GM12865 (cell line): ENCODE results near the gene SSC4D.
"Not testable (repeated sequence)": the region's sequence is repeated elsewhere in the genome, so short reads cannot be mapped to it uniquely, and the experiment has no call there.

Experiments
- DNase-seq: peaks from one replicate; pipeline ENCODE4 v3.0.0; 2010; ENCODE audit warnings: low read depth
- H3K4me3 ChIP-seq: 2 replicates; pipeline ENCODE4 v1.5.1; 2011; ENCODE audit warnings: mild to moderate bottlenecking, low read depth, low read length, control low read depth
- TF ChIP-seq, protein P1 (sequence below): IDR thresholded peaks from 2 replicates; pipeline ENCODE4 v1.5.1; 2011; ENCODE audit warnings: low read length, control low read depth, low read depth, inconsistent platforms; ENCODE audit not compliant: insufficient read depth; ENCODE audit errors: missing control alignments

Gene SSC4D

DNA sequence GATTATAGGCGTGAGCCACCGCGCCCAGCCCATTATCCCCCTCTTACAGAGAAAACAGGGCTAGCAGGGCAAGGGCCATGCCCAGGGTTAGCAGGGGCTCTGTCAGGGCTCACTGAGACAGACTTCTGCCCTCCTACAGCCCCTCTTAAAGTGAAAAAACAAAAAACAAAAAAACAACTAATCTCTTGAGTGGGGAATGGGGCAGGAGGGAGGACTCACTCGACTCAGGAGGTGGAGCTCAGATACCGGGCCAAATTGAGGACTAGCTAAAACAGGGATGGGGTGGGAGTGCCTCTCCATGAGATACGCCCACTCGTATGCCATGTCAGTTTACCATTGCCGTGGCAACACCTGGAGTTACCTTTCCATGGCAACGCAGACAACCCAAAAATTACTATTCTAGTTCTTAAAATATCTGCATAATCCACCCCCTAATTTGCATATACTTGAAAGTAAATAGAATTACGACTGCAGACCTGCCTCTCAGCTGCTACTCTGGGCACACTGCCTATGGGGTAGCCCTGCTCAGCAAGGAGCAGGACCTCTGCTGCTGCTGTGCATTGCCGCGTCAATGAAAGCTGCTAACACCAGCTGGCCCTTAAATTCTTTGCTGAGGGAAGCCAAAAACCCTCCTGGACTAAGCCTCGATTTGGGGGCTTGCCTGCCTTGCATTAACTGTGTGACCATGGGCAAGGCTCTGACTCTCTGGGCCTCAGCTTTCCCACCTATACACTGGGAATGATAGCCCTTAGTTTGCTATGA, 13.4 kb downstream of the SSC4D start:
- H3K4me3 ChIP-seq, result no peak overlapping the region
- DNase-seq, result no peak
- TF ChIP-seq, protein P1, sequence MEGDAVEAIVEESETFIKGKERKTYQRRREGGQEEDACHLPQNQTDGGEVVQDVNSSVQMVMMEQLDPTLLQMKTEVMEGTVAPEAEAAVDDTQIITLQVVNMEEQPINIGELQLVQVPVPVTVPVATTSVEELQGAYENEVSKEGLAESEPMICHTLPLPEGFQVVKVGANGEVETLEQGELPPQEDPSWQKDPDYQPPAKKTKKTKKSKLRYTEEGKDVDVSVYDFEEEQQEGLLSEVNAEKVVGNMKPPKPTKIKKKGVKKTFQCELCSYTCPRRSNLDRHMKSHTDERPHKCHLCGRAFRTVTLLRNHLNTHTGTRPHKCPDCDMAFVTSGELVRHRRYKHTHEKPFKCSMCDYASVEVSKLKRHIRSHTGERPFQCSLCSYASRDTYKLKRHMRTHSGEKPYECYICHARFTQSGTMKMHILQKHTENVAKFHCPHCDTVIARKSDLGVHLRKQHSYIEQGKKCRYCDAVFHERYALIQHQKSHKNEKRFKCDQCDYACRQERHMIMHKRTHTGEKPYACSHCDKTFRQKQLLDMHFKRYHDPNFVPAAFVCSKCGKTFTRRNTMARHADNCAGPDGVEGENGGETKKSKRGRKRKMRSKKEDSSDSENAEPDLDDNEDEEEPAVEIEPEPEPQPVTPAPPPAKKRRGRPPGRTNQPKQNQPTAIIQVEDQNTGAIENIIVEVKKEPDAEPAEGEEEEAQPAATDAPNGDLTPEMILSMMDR, result no peak

DNA sequence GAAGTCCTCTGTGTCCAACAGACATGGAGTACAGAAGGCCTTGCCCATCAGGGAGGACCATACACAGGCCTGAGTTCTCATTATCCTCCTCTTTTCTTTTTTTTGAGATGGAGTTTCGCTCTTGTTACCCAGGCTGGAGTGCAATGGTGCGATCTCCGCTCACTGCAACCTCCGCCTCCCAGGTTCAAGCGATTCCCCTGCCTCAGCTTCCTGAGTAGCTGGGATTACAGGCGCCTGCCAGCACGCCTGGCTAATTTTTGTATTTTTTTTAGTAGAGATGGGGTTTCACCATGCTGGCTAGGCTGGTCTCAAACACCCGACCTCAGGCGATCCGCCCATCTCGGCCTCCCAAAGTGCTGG, 13.9 kb downstream of the SSC4D start:
- not testable (repeated sequence) for DNase-seq, H3K4me3 ChIP-seq

DNA sequence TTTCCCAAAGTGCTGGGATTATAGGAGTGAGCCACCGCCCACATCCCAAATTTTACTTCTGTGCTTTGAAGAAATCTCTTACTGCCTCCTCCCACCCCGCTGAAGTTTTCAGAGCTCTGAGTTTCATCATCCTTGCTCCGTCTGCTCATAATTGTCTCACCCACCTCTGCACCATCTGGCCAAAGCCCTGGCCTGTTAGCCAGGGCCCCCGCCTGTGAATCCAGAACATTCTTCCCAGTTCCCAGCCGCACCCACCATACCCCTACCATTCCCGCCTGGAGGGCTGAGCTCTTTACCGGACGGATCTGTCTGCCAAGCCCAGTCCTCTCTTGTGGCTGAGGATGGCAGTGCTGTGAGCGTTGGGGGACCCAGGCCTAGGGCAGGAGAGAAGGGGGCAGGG, 14.5 kb downstream of the SSC4D start:
- DNase-seq, result no peak
- H3K4me3 ChIP-seq, result no peak overlapping the region
- TF ChIP-seq, protein P1, result no peak

DNA sequence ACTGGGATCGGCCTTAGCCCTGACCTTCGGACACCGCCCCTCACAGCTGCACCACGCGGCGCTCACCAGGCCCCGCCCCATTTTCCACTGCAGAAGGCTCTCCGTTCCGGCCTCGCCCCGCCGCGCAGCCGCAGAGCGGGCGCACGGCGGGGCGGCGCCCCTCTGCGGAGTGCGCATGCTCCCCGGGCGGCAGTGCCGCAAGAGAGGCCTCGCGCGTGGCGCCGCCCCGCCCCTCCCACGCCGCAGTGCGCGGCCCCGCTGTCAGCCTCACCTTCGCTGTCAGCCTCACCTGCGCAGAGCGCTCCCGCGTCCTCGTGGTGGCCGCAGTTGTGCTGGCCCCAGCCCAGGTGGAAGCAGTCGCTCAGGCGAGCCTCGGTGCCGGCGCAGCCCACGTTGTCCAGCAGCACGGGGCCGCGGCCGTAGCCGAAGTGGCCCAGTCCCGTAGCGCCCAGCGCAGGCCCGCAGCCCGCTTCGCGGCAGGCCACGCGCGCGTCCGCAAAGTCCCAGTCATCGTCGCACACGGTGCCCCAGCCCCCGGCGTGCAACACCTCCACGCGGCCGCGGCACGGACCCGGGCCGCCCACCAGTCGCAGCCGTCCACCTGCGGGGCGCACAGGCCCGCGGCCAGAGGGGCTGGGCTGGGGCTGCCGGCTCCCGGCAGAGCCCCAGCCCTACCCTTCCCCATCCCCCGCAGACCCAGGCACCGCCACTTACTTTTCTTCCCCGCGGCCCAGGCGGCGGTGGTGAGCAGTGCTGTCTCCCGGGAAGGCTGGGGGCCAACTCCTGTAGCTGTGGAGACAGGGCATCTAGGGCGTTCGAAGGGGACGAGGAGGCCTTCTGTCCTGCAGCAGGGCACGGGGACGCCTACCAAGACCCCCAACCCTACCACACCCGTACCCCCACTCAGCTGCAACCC, 16.1 kb downstream of the SSC4D start:
- TF ChIP-seq, protein P1, result no peak
- DNase-seq, result peak; percentile 95
- peak overlapping the region; percentile 63 for H3K4me3 ChIP-seq

DNA sequence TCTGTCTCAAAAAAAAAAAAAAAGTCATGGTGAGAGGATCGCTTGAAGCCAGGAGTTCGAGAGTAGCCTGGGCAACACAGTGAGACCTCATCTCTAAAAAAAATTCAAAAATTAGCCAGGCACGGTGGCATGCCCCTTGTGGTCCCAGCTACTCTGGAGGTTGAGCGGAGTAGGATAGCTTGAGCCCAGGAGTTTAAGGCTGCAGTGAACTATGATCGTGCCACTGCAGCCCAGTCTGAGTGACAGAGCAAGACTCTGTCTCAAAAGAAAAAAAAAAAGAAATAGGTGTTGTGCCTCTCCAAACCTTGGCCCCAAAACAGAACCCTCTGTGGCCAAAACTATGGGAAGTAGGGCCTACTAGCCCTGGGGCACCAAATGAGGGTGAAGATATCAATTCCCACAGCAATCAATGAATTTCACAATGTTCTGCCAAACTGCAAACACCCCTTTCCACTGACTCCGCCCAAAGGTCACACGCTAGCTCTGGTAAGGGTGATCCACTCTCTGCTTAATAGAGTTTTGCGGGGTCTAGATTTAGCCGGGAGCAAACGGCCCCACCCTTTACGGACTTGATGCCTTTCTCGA, 16.9 kb downstream of the SSC4D start:
- DNase-seq, result no peak
- H3K4me3 ChIP-seq, result peak overlapping the region; percentile 44
- TF ChIP-seq, protein P1, result no peak

DNA sequence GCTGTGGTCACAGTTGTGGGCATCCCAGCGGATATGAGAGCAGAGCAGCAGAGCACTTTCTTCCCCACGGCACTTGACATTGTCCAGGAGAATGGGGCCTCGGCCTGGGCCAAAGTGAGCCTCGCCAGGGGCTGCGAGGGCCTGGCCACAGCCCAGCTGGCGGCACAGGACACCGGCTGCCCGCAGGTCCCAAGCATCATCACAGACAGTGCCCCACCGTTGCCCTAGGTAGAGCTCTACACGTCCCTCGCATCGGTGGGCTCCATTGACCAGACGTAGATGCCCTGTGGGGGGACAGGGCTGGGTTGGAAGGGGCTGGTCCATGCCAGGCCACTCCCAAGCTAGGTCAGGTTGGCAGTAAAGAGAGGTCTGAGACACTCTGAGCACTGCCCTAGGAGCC, 19.4 kb downstream of the SSC4D start:
- TF ChIP-seq, protein P1, result no peak
- no peak overlapping the region for H3K4me3 ChIP-seq
- DNase-seq, result no peak

DNA sequence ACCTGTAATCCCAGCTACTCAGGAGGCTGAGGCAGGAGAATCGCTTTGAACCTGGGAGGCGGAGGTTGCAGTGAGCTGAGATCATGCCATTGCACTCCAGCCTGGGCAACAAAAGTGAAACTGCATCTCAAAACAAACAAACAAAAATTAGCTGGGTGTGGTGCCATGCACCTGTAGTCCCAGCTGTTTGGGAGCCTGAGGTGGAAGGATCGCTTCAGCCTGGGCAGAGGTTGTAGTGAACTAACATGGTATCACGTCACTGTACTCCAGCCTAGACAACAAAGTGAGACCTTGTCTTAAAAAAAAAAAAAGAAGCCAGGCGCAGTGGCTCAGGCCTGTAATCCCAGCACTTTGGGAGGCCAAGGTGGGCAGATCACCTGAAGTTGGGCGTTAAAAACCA, 21.7 kb downstream of the SSC4D start:
- not testable (repeated sequence) for H3K4me3 ChIP-seq
- DNase-seq, result peak; percentile 52
